Stomach smooth muscle (tissue), 2 donors: ENCODE results near the gene DYNLL2.
"Not testable (repeated sequence)": the region's sequence is repeated elsewhere in the genome, so short reads cannot be mapped to it uniquely, and the experiment has no call there.

Experiments used
- H3K27ac ChIP-seq: one replicate; pipeline ENCODE4 v1.7.0; 2013; ENCODE audit warnings: mild to moderate bottlenecking, low read length, inconsistent platforms
- H3K27me3 ChIP-seq, 2 donors: one replicate each; pipeline ENCODE4 v1.7.0; 2013; ENCODE audit warnings: low read length in 2 of 2; ENCODE audit not compliant: insufficient read depth in 2 of 2, control insufficient read depth in 1 of 2
- H3K36me3 ChIP-seq, 2 donors: one replicate each; pipeline ENCODE4 v1.7.0; 2013; ENCODE audit warnings: low read length in 2 of 2; ENCODE audit not compliant: control insufficient read depth in 2 of 2, insufficient read depth in 2 of 2
- H3K4me1 ChIP-seq: one replicate; pipeline ENCODE4 v1.7.0; 2013; ENCODE audit warnings: low read length; ENCODE audit not compliant: control insufficient read depth, insufficient read depth
- H3K4me3 ChIP-seq, 2 donors: one replicate each; pipeline ENCODE4 v1.7.0; 2013; ENCODE audit warnings: low read length in 2 of 2
- H3K9ac ChIP-seq, 2 donors: one replicate each; pipeline ENCODE4 v1.7.0; 2013; ENCODE audit warnings: low read length in 2 of 2, mild to moderate bottlenecking in 1 of 2
- H3K9me3 ChIP-seq, 2 donors: one replicate each; pipeline ENCODE4 v1.7.0; 2013; ENCODE audit warnings: low read length in 2 of 2; ENCODE audit not compliant: control insufficient read depth in 2 of 2
- donor health status: healthy.
- donor health status: Pancreatic carcinoma.

The DYNLL2 gene

DNA sequence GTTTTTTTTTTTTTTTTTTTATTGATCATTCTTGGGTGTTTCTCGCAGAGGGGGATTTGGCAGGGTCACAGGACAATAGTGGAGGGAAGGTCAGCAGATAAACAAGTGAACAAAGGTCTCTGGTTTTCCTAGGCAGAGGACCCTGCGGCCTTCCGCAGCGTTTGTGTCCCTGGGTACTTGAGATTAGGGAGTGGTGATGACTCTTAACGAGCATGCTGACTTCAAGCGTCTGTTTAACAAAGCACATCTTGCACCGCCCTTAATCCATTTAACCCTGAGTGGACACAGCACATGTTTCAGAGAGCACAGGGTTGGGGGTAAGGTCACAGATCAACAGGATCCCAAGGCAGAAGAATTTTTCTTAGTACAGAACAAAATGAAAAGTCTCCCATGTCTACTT, 10.0 kb upstream of the DYNLL2 start:
- not testable (repeated sequence) for H3K4me3 ChIP-seq, H3K9ac ChIP-seq, H3K4me1 ChIP-seq, H3K27me3 ChIP-seq, H3K36me3 ChIP-seq, H3K9me3 ChIP-seq, H3K27ac ChIP-seq

- H3K4me3 ChIP-seq, H3K36me3 ChIP-seq, H3K9me3 ChIP-seq, H3K4me1 ChIP-seq, H3K27ac ChIP-seq, H3K9ac ChIP-seq, H3K27me3 ChIP-seq: not testable (repeated sequence)
Measured at GRCh38 chr17:58074406-58074805, 8.8 kb upstream of the DYNLL2 start.

GRCh38 chr17:58079300-58080033, 3.8 kb upstream of the DYNLL2 start:
- Histone ChIP-seq H3K36me3 (no peaks in the 10 kb centered on the region), H3K27ac (no peak overlapping the region), H3K9me3 (no peaks in the 10 kb centered on the region), H3K4me3 (no peak overlapping the region), H3K4me1 (peaks cover 8% of the 10 kb centered on the region), H3K9ac (no peak overlapping the region), H3K27me3 (no peaks in the 10 kb centered on the region)

- peak overlapping the region; percentile 85 for H3K27ac ChIP-seq
Measured at GRCh38 chr17:58081646-58082340, 1.4 kb upstream of the DYNLL2 start.

GRCh38 chr17:58082341-58082869, 814 bp upstream of the DYNLL2 start:
- Histone ChIP-seq H3K27ac (peak overlapping the region; percentile 85), H3K27me3 (no peaks in the 10 kb centered on the region), H3K9ac (peak overlapping the region; percentile 36 to 47), H3K9me3 (no peaks in the 10 kb centered on the region), H3K36me3 (peaks cover 7 to 9% of the 10 kb centered on the region in 2 donors), H3K4me1 (peaks cover 34% of the 10 kb centered on the region), H3K4me3 (peak overlapping the region in 1 of 2 donors; percentile 59)

More at GRCh38 chr17:58081646-58082340, 1.4 kb upstream of the DYNLL2 start:
- H3K9me3 ChIP-seq = no peaks in the 10 kb centered on the region
- H3K9ac ChIP-seq = no peak overlapping the region
- H3K36me3 ChIP-seq = peaks cover under 1 to 3% of the 10 kb centered on the region in 2 donors
- H3K27me3 ChIP-seq = no peaks in the 10 kb centered on the region
- H3K4me1 ChIP-seq = peaks cover 30% of the 10 kb centered on the region
- no peak overlapping the region for H3K4me3 ChIP-seq

- peaks cover 40% of the 10 kb centered on the region for H3K4me1 ChIP-seq
- no peaks in the 10 kb centered on the region for H3K9me3 ChIP-seq
- H3K27ac ChIP-seq = peak overlapping the region; percentile 82
- H3K4me3 ChIP-seq = peak overlapping the region; percentile 89 to 90
- H3K36me3 ChIP-seq = peaks cover 15 to 20% of the 10 kb centered on the region in 2 donors
- peak overlapping the region; percentile 80 to 82 for H3K9ac ChIP-seq
- no peaks in the 10 kb centered on the region for H3K27me3 ChIP-seq
Measured at GRCh38 chr17:58083491-58084316, 485 bp downstream of the DYNLL2 start.

GRCh38 chr17:58084317-58084981, 1.2 kb downstream of the DYNLL2 start:
- H3K4me3 ChIP-seq = peak overlapping the region; percentile 89 to 90
- no peaks in the 10 kb centered on the region for H3K27me3 ChIP-seq
- H3K36me3 ChIP-seq = peaks cover 21 to 27% of the 10 kb centered on the region in 2 donors
- peaks cover 40% of the 10 kb centered on the region for H3K4me1 ChIP-seq
- H3K9me3 ChIP-seq = no peaks in the 10 kb centered on the region
- peak overlapping the region; percentile 80 to 82 for H3K9ac ChIP-seq
- H3K27ac ChIP-seq = peak overlapping the region; percentile 82

- H3K27ac ChIP-seq = no peak overlapping the region
- peak overlapping the region; percentile 80 to 82 for H3K9ac ChIP-seq
- H3K9me3 ChIP-seq = no peaks in the 10 kb centered on the region
- H3K36me3 ChIP-seq = peaks cover 26 to 34% of the 10 kb centered on the region in 2 donors
- H3K4me1 ChIP-seq = peaks cover 40% of the 10 kb centered on the region
- peak overlapping the region; percentile 89 to 90 for H3K4me3 ChIP-seq
- no peaks in the 10 kb centered on the region for H3K27me3 ChIP-seq
Measured at GRCh38 chr17:58085039-58085715, 2.0 kb downstream of the DYNLL2 start.

DNA sequence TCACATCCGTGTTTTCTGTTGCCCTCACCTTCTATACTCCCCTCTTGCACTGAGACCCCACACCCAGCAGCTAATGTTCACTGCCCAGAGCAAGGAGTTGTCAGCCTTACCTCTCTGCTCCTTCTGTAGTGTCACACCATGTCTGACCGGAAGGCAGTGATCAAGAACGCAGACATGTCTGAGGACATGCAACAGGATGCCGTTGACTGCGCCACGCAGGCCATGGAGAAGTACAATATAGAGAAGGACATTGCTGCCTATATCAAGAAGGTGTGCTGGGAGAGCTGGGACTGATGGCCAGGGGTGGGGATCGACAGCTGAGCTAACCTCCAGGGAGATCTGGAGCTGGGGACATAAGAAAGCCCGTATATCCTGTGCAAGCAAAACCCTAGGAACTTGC, 3.7 kb downstream of the DYNLL2 start:
- H3K9me3 ChIP-seq = no peaks in the 10 kb centered on the region
- H3K9ac ChIP-seq = no peak overlapping the region
- H3K27me3 ChIP-seq = no peaks in the 10 kb centered on the region
- no peak overlapping the region for H3K27ac ChIP-seq
- peak overlapping the region in 1 of 2 donors; percentile 4 for H3K4me3 ChIP-seq
- peaks cover 40% of the 10 kb centered on the region for H3K4me1 ChIP-seq
- H3K36me3 ChIP-seq = peaks cover 39 to 49% of the 10 kb centered on the region in 2 donors
